ENCODE results near the gene CHMP4B. TPM values are rescaled to one million over a fixed set of nuclear protein-coding genes. Genes with fewer than 3 reads are reported as not detected.

CHMP4B gene
- total RNA-seq, 4 donors from 2014 or later, result 93.4 to 118 (median 112) TPM

GRCh38 chr20:33848391-33848790 is 37.2 kb downstream of the CHMP4B start:
- ATAC-seq, result no peak
- Histone ChIP-seq H3K27me3 (no peaks in the 10 kb centered on the region), H3K27ac (no peak overlapping the region), H3K9me3 (no peaks in the 10 kb centered on the region), H3K4me1 (peaks cover 0 to 41% (median 13%) of the 10 kb centered on the region in 3 donors), H3K36me3 (peaks cover 0 to 53% of the 10 kb centered on the region in 2 donors), H3K4me3 (no peak overlapping the region)
- WGBS, 2 donors (ENCODE audit: low coverage in 1 of 2), result 93% methylated on average over 3 of the region's 19 CpGs; no CpG with 5 or more reads in 1 of the 2 donors
- TF ChIP-seq EP300 (IDR thresholded peaks at IDR 0.05) (no peak), POLR2AphosphoS5 (IDR thresholded peaks at IDR 0.05) (no peak), CTCF (IDR thresholded peaks at IDR 0.05) (no peak), POLR2A (IDR thresholded peaks at IDR 0.05) (no peak)

- H3K4me3 ChIP-seq, result no peak overlapping the region
- H3K27me3 ChIP-seq, result no peaks in the 10 kb centered on the region
- H3K9me3 ChIP-seq, result no peaks in the 10 kb centered on the region
- H3K27ac ChIP-seq, result no peak overlapping the region
- peaks cover 0 to 71% of the 10 kb centered on the region in 2 donors for H3K36me3 ChIP-seq
- WGBS, 2 donors (ENCODE audit: low coverage in 1 of 2), result 90 to 100% methylated on average over 3 of the region's 3 CpGs
- ATAC-seq, result no peak
- H3K4me1 ChIP-seq, result peaks cover 0 to 25% (median 8%) of the 10 kb centered on the region in 3 donors
- TF ChIP-seq POLR2A (IDR thresholded peaks at IDR 0.05) (no peak), EP300 (IDR thresholded peaks at IDR 0.05) (no peak), CTCF (IDR thresholded peaks at IDR 0.05) (no peak), POLR2AphosphoS5 (IDR thresholded peaks at IDR 0.05) (no peak)
Measured at GRCh38 chr20:33850159-33850558, 39.0 kb downstream of the CHMP4B start.

GRCh38 chr20:33851842-33852466 is 40.8 kb downstream of the CHMP4B start:
- Histone ChIP-seq H3K27ac (no peak overlapping the region), H3K27me3 (no peaks in the 10 kb centered on the region), H3K4me1 (peaks cover 0 to 7% (median 2%) of the 10 kb centered on the region in 3 donors), H3K36me3 (peaks cover 0 to 89% of the 10 kb centered on the region in 2 donors), H3K4me3 (no peak overlapping the region), H3K9me3 (no peaks in the 10 kb centered on the region)
- TF ChIP-seq POLR2A (IDR thresholded peaks at IDR 0.05) (no peak), EP300 (IDR thresholded peaks at IDR 0.05) (no peak), CTCF (IDR thresholded peaks at IDR 0.05) (no peak)
- ATAC-seq, result no peak
- WGBS, 2 donors (ENCODE audit: low coverage in 1 of 2), result 94 to 96% methylated on average over 11 to 12 of the region's 13 CpGs

- ATAC-seq, result no peak
- no peaks in the 10 kb centered on the region for H3K4me1 ChIP-seq
- no peaks in the 10 kb centered on the region for H3K27me3 ChIP-seq
- TF ChIP-seq EP300 (IDR thresholded peaks at IDR 0.05), result no peak
- TF ChIP-seq POLR2AphosphoS5 (IDR thresholded peaks at IDR 0.05), result no peak
- no peak for TF ChIP-seq POLR2A (IDR thresholded peaks at IDR 0.05)
- no peak for TF ChIP-seq CTCF (IDR thresholded peaks at IDR 0.05)
- no peak overlapping the region for H3K4me3 ChIP-seq
- H3K27ac ChIP-seq, result no peak overlapping the region
- WGBS, 2 donors (ENCODE audit: low coverage in 1 of 2), result 82 to 100% methylated on average over 2 to 9 of the region's 11 CpGs
- H3K9me3 ChIP-seq, result no peaks in the 10 kb centered on the region
- H3K36me3 ChIP-seq, result peaks cover 0 to 98% of the 10 kb centered on the region in 2 donors
Measured at GRCh38 chr20:33852626-33853506, 41.7 kb downstream of the CHMP4B start.
